C4-2B (cell line): ENCODE results near the gene TRNT1.

Experiments
- ZFX ChIP-seq: fragments of 450-650 bp; IDR thresholded peaks from 2 replicates; pipeline ENCODE4 v1.6.1; 2017
- TF ChIP-seq, protein P1 (sequence below): fragments of 450-650 bp; conservative IDR thresholded peaks from 2 replicates; pipeline ENCODE4 v1.5.1; 2017; ENCODE audit warnings: mild to moderate bottlenecking

DNA sequence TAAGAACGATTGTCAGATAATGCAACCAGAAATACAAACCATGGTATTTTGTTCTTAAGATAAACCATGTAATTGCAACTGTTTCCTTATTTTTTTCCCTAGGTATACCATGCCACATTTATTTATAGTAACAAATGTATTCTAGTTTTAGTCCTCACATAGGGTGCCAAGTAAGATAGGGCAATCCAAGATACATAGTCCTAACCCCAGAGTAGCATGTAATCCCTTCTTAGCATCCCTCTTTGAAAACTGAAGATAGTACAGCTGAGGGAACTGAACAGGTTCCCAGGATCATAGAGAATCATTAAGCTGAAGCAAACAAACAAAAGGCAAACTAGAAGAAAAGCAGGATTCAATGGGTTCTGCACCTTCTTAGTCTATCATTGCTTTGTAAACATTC lies 24.8 kb downstream of the TRNT1 start:
- TF ChIP-seq, protein P1, sequence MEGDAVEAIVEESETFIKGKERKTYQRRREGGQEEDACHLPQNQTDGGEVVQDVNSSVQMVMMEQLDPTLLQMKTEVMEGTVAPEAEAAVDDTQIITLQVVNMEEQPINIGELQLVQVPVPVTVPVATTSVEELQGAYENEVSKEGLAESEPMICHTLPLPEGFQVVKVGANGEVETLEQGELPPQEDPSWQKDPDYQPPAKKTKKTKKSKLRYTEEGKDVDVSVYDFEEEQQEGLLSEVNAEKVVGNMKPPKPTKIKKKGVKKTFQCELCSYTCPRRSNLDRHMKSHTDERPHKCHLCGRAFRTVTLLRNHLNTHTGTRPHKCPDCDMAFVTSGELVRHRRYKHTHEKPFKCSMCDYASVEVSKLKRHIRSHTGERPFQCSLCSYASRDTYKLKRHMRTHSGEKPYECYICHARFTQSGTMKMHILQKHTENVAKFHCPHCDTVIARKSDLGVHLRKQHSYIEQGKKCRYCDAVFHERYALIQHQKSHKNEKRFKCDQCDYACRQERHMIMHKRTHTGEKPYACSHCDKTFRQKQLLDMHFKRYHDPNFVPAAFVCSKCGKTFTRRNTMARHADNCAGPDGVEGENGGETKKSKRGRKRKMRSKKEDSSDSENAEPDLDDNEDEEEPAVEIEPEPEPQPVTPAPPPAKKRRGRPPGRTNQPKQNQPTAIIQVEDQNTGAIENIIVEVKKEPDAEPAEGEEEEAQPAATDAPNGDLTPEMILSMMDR: no peak
- no peak for TF ChIP-seq ZFX
